ENCODE results near the gene TSHR.

The TSHR gene

GRCh38 chr14:80927083-80927989 lies 28.1 kb upstream of the TSHR start:
- peak; percentile 28; the same call in 1 of the 2 replicates for TF ChIP-seq CTCF (IDR thresholded peaks at IDR 0.05)

DNA sequence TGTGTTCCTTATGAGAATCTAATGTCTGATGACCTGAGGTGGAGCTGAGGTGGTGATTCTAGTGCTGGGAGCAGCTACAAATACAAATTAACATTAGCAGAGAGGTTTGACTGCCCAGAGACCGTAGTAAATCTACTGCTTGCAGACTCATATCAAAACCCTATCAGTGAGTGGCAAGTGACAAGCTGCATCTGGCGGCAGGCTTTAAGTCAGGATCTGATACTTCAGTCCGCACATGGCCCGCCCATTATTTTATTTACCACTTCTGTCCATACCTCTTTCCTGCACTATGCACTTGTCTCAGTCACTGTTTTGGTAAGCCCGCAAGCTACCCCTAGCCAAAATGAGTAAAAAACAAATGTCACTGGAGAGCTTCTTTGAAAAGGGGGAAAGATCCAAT lies 25.3 kb upstream of the TSHR start:
- TF ChIP-seq CTCF (IDR thresholded peaks at IDR 0.05): no peak

- no peak for TF ChIP-seq CTCF (IDR thresholded peaks at IDR 0.05)
Measured at GRCh38 chr14:80930836-80931389, 24.5 kb upstream of the TSHR start.

DNA sequence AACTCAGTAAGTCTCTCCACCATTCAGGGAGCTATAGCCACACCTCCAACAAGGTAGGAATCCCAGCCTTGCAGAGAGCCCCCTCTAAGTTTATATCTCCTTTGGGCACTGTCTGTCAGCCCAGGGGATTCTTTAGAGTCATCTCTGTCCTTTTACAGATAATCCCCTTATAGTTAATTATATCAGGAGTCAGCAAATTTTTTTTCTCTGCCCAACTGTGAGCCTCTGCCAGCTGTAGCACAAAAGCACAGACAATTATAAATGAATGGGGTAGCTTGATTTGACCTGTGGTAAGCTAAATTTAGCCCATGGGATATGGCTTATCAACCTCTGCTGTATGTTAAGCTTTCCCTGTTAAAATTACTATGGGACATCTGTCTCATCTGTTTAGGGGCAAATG lies 22.1 kb upstream of the TSHR start:
- TF ChIP-seq CTCF (IDR thresholded peaks at IDR 0.05): no peak

DNA sequence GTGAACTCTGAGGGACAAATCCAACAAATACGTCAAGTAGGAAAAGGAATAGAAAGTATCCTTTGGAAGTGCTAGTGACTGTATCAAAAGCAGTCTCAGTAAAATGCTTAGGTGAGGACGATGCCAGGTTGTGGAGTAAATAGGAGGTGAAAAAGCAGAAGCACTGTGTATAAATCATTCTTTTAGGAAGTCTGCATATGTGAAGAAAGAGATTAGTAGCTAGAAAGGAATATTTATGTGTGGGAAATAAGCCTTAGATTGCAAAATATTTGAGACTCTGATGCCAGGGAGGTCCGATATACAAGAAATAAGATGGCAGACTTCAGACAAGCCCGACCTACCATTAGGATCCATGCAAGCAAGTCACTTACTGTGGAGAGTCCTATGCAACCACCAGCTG lies 21.7 kb upstream of the TSHR start:
- TF ChIP-seq CTCF (IDR thresholded peaks at IDR 0.05): no peak

DNA sequence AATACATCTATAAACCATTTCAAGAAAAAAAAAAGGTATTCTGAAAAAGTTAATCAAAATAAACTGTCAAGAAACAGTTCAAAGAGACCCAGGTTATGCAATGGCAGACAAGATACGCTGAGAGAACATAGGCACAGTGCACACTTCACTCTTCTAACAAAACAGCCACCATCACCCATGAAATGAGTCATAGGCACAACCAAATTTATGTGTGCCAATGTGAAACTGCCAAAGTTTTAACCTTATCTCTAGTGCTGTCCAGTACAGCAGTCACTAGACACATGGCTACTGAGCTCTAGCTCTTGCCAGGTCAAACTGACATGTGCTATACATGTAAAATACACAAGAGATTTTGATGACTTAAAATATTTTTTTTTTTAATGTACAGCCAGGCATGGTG lies 15.3 kb upstream of the TSHR start:
- TF ChIP-seq CTCF (IDR thresholded peaks at IDR 0.05): no peak

GRCh38 chr14:80941241-80942185 lies 13.9 kb upstream of the TSHR start, which contains the start of gene CEP128:
CEP128 (minus strand) TSS chr14:80941738.
- no peak for TF ChIP-seq CTCF (IDR thresholded peaks at IDR 0.05)

Data from LNCAP (cell line).